Measurements from ENCODE around the gene SH3RF3. TPM values are rescaled to one million over a fixed set of nuclear protein-coding genes. Genes with fewer than 3 reads are reported as not detected.

SH3RF3 gene
- polyA plus RNA-seq, 1 donor (not counting 4 experiments of a cell fraction or from before 2014, with no cell fraction given) = 0.08 TPM

GRCh38 chr2:109527846-109528705 lies 399.1 kb downstream of the SH3RF3 start:
- FAIRE-seq = no peak
- H4K20me1 ChIP-seq (ENCODE audit: control insufficient read depth, extremely low read depth, insufficient read depth, low read length) = no peaks in the 10 kb centered on the region
- H3K79me2 ChIP-seq (ENCODE audit: control insufficient read depth, insufficient read depth, low read length) = no peaks in the 10 kb centered on the region
- no peak overlapping the region for H3K4me2 ChIP-seq (ENCODE audit: control insufficient read depth, extremely low read depth, insufficient read depth, low read depth, low read length)
- H3K9me3 ChIP-seq (ENCODE audit: control insufficient read depth, low read depth, low read length) = no peaks in the 10 kb centered on the region
- no peak for DNase-seq (ENCODE audit: low read depth, low spot score)
- H2AFZ ChIP-seq (ENCODE audit: control insufficient read depth, low read length) = no peak overlapping the region
- peaks cover 7% of the 10 kb centered on the region for H3K27me3 ChIP-seq (ENCODE audit: control insufficient read depth, extremely low read depth, insufficient read depth, low read length)
- no peaks in the 10 kb centered on the region for H3K4me1 ChIP-seq (ENCODE audit: control insufficient read depth, extremely low read depth, insufficient read depth, low read length)
- no peak overlapping the region for H3K27ac ChIP-seq (ENCODE audit: control insufficient read depth, insufficient read depth, low read length)
- TF ChIP-seq EZH2 (IDR thresholded peaks at IDR 0.05; ENCODE audit: low read length) = no peak
- no peak for TF ChIP-seq CTCF (optimal IDR thresholded peaks at IDR 0.05 in 1 of 3, IDR thresholded peaks at IDR 0.05 in 1 of 3, conservative IDR thresholded peaks at IDR 0.05 in 1 of 3; ENCODE audit: extremely low read depth in 1 of 3, insufficient read depth in 2 of 3, low read length in 3 of 3)
- no peaks in the 10 kb centered on the region for H3K9me1 ChIP-seq (ENCODE audit: control insufficient read depth, extremely low read depth, insufficient read depth, low read length)
- no peaks in the 10 kb centered on the region for H3K36me3 ChIP-seq (ENCODE audit: control insufficient read depth in 2 of 2, extremely low read depth in 1 of 2, insufficient read depth in 2 of 2, low read length in 2 of 2)
- dilution Hi-C loops (cut with MboI; ENCODE audit: extremely low pct_ligation_motif_present, low sequenced_read_pairs) = no loop called here
- no peak overlapping the region for H3K9ac ChIP-seq (ENCODE audit: control insufficient read depth, extremely low read depth, insufficient read depth, low read length)
- H3K4me3 ChIP-seq (ENCODE audit: control insufficient read depth in 2 of 3, extremely low read depth in 1 of 3, insufficient read depth in 2 of 3, low read depth in 1 of 3, low read length in 3 of 3) = no peak overlapping the region

- H3K9me3 ChIP-seq (ENCODE audit: control insufficient read depth, low read depth, low read length) = no peaks in the 10 kb centered on the region
- no peak overlapping the region for H3K9ac ChIP-seq (ENCODE audit: control insufficient read depth, extremely low read depth, insufficient read depth, low read length)
- no peak for FAIRE-seq
- no peak for DNase-seq (ENCODE audit: low read depth, low spot score)
- H3K9me1 ChIP-seq (ENCODE audit: control insufficient read depth, extremely low read depth, insufficient read depth, low read length) = no peaks in the 10 kb centered on the region
- no peaks in the 10 kb centered on the region for H3K4me1 ChIP-seq (ENCODE audit: control insufficient read depth, extremely low read depth, insufficient read depth, low read length)
- peaks cover 4% of the 10 kb centered on the region for H3K27me3 ChIP-seq (ENCODE audit: control insufficient read depth, extremely low read depth, insufficient read depth, low read length)
- no peak for TF ChIP-seq EZH2 (IDR thresholded peaks at IDR 0.05; ENCODE audit: low read length)
- TF ChIP-seq CTCF (optimal IDR thresholded peaks at IDR 0.05 in 1 of 3, IDR thresholded peaks at IDR 0.05 in 1 of 3, conservative IDR thresholded peaks at IDR 0.05 in 1 of 3; ENCODE audit: extremely low read depth in 1 of 3, insufficient read depth in 2 of 3, low read length in 3 of 3) = no peak
- no peaks in the 10 kb centered on the region for H3K36me3 ChIP-seq (ENCODE audit: control insufficient read depth in 2 of 2, extremely low read depth in 1 of 2, insufficient read depth in 2 of 2, low read length in 2 of 2)
- no peak overlapping the region for H2AFZ ChIP-seq (ENCODE audit: control insufficient read depth, low read length)
- H3K27ac ChIP-seq (ENCODE audit: control insufficient read depth, insufficient read depth, low read length) = no peak overlapping the region
- dilution Hi-C loops (cut with MboI; ENCODE audit: extremely low pct_ligation_motif_present, low sequenced_read_pairs) = no loop called here
- no peaks in the 10 kb centered on the region for H3K79me2 ChIP-seq (ENCODE audit: control insufficient read depth, insufficient read depth, low read length)
- no peaks in the 10 kb centered on the region for H4K20me1 ChIP-seq (ENCODE audit: control insufficient read depth, extremely low read depth, insufficient read depth, low read length)
- H3K4me2 ChIP-seq (ENCODE audit: control insufficient read depth, extremely low read depth, insufficient read depth, low read depth, low read length) = no peak overlapping the region
- H3K4me3 ChIP-seq (ENCODE audit: control insufficient read depth in 2 of 3, extremely low read depth in 1 of 3, insufficient read depth in 2 of 3, low read depth in 1 of 3, low read length in 3 of 3) = no peak overlapping the region
Observed at GRCh38 chr2:109528811-109529501, 400.0 kb downstream of the SH3RF3 start.

All from keratinocyte (primary cell).